ENCODE results near the gene PSTPIP1.

DNA sequence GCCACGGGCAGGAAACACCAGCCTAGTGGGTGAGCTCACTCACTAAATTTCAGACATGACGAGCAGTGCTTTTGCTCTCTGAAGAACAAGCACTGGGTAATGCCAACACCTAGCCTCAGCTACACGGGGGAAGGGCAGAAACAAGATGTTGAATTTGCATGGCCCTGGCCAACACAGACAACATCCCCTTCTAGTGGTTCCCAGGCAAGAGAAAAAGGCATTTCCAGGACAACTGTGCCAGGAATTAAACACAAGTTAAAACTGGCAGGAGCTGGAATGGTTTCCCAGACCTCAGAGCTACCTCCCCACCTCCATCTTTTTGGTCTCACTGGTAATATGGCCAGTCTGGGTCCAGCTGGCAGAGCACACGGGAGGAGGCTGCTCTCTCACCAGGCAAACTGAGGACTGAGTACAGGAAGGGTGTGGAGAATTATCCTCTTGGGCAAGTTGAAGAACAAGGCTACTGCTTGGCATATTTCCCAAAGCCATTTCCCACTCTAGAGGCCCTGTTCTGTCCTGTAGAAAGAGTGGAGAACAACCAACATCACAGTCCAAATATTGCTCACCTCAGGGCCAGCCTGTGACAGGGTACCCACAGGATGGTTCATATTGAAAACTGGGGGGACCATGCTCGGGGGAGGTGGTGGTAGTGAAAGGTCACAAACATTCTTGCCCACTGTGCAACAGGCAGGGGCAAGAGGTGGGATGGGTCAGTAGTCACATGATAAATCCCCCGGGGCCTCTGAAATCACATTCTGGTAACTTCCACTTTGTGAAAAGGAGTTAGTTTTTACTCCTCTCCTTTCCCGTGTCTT lies 49.5 kb downstream of the PSTPIP1 start:
- TF ChIP-seq, protein P1, sequence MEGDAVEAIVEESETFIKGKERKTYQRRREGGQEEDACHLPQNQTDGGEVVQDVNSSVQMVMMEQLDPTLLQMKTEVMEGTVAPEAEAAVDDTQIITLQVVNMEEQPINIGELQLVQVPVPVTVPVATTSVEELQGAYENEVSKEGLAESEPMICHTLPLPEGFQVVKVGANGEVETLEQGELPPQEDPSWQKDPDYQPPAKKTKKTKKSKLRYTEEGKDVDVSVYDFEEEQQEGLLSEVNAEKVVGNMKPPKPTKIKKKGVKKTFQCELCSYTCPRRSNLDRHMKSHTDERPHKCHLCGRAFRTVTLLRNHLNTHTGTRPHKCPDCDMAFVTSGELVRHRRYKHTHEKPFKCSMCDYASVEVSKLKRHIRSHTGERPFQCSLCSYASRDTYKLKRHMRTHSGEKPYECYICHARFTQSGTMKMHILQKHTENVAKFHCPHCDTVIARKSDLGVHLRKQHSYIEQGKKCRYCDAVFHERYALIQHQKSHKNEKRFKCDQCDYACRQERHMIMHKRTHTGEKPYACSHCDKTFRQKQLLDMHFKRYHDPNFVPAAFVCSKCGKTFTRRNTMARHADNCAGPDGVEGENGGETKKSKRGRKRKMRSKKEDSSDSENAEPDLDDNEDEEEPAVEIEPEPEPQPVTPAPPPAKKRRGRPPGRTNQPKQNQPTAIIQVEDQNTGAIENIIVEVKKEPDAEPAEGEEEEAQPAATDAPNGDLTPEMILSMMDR (IDR thresholded peaks at IDR 0.05): no peak
- TF ChIP-seq POLR2A (IDR thresholded peaks at IDR 0.05): no peak
- no peak for TF ChIP-seq POLR2AphosphoS5 (IDR thresholded peaks at IDR 0.05)
